Panc1 (cell line): ENCODE data around the gene ACOXL.

Experiments
- CTCF ChIP-seq: fragments of 450-650 bp; IDR thresholded peaks from 2 replicates; pipeline ENCODE4 v1.5.1; 2017; ENCODE audit warnings: mild to moderate bottlenecking
- REST ChIP-seq, 2 experiments: IDR thresholded peaks; 2 replicates each; pipeline ENCODE4 v1.6.1; 2011 to 2012; ENCODE audit warnings: low read depth in 2 of 2, control low read depth in 1 of 2, low read length in 1 of 2, mild to moderate bottlenecking in 1 of 2, moderate library complexity in 1 of 2; ENCODE audit not compliant: insufficient read depth in 1 of 2
- SIN3A ChIP-seq: IDR thresholded peaks from 2 replicates; pipeline ENCODE4 v1.6.1; 2012; ENCODE audit warnings: low read depth, mild to moderate bottlenecking, low read length, moderate library complexity, borderline replicate concordance; ENCODE audit not compliant: insufficient read depth
- TCF7L2 ChIP-seq: IDR thresholded peaks from 2 replicates; pipeline ENCODE4 v1.6.1; 2011; ENCODE audit warnings: mild to moderate bottlenecking, low read depth, low read length, inconsistent platforms

GRCh38 chr2:111154758-111155157 lies 422.4 kb downstream of the ACOXL start:
- TF ChIP-seq CTCF (no peak), REST (IDR thresholded peaks at IDR 0.05; ENCODE audit: insufficient read depth in 1 of 2, low read depth in 2 of 2, low read length in 1 of 2) (no peak), TCF7L2 (no peak), SIN3A (no peak)
